GM23338 (cell line): ENCODE measurements around the gene MTREX. TPM values are rescaled to one million over a fixed set of nuclear protein-coding genes. Genes with fewer than 3 reads are reported as not detected.

Source experiments
- ATAC-seq: fragments of 200-7000 bp; cut with Tn5 transposase; 3 replicates; pipeline ENCODE4 v1.9.1; 2020
- DNase-seq: peaks from one replicate; pipeline ENCODE4 v3.0.0-alpha.2; 2015; ENCODE audit warnings: low spot score
- H2AFZ ChIP-seq: fragments of 200-600 bp; sonication (generic); 2 replicates; pipeline ENCODE4 v1.8.0; 2016; ENCODE audit warnings: antibody characterized with exemption, mild to moderate bottlenecking, moderate library complexity
- H3F3A ChIP-seq: fragments of 200-600 bp; sonication (generic); replicated peaks from 2 replicates; pipeline ENCODE4 v1.8.0; 2017; ENCODE audit warnings: antibody characterized with exemption, mixed run types, low read depth
- H3K27ac ChIP-seq: fragments of 200-600 bp; sonication (generic); 2 replicates; pipeline ENCODE4 v1.6.1; 2016; ENCODE audit warnings: low read depth
- H3K27me3 ChIP-seq: fragments of 200-600 bp; sonication (generic); 2 replicates; pipeline ENCODE4 v1.8.0; 2016; ENCODE audit warnings: mild to moderate bottlenecking, mixed run types, moderate library complexity; ENCODE audit not compliant: insufficient read depth
- H3K36me3 ChIP-seq: fragments of 200-600 bp; sonication (generic); 2 replicates; pipeline ENCODE4 v1.8.0; 2016; ENCODE audit warnings: mild to moderate bottlenecking; ENCODE audit not compliant: insufficient read depth
- H3K4me1 ChIP-seq: fragments of 200-600 bp; sonication (generic); 2 replicates; pipeline ENCODE4 v1.8.0; 2016; ENCODE audit warnings: mild to moderate bottlenecking, moderate library complexity; ENCODE audit not compliant: insufficient read depth
- H3K4me2 ChIP-seq: fragments of 200-600 bp; sonication (generic); 2 replicates; pipeline ENCODE4 v1.7.1; 2017; ENCODE audit warnings: mixed run types
- H3K4me3 ChIP-seq: fragments of 200-600 bp; sonication (generic); 2 replicates; pipeline ENCODE4 v1.6.1; 2016; ENCODE audit warnings: mixed run types
- H3K79me2 ChIP-seq: fragments of 200-600 bp; sonication (generic); replicated peaks from 2 replicates; pipeline ENCODE4 v1.8.0; 2017; ENCODE audit warnings: mild to moderate bottlenecking; ENCODE audit not compliant: insufficient read depth
- H3K9me2 ChIP-seq: fragments of 200-600 bp; sonication (generic); 2 replicates; pipeline ENCODE4 v1.8.0; 2017; ENCODE audit not compliant: insufficient read depth
- H4K20me1 ChIP-seq: fragments of 200-600 bp; sonication (generic); replicated peaks from 2 replicates; pipeline ENCODE4 v1.8.0; 2017; ENCODE audit warnings: mild to moderate bottlenecking; ENCODE audit not compliant: insufficient read depth
- H3K27ac Mint-ChIP-seq: 2 replicates; pipeline ENCODE4 v1.8.0; 2020; ENCODE audit warnings: inconsistent platforms, mild to moderate bottlenecking, moderate library complexity, mixed read lengths
- H3K27me3 Mint-ChIP-seq: 3 replicates; pipeline ENCODE4 v1.8.0; 2022; ENCODE audit warnings: low read depth, mild to moderate bottlenecking, moderate library complexity, mixed read lengths, inconsistent platforms; ENCODE audit not compliant: insufficient read depth, poor library complexity
- H3K36me3 Mint-ChIP-seq: 3 replicates; pipeline ENCODE4 v1.8.0; 2021; ENCODE audit warnings: low read depth, mild to moderate bottlenecking, inconsistent platforms, moderate library complexity, mixed read lengths
- H3K4me1 Mint-ChIP-seq: 3 replicates; pipeline ENCODE4 v1.8.0; 2020; ENCODE audit warnings: mild to moderate bottlenecking, inconsistent platforms, mixed read lengths
- H3K4me3 Mint-ChIP-seq: 3 replicates; pipeline ENCODE4 v1.8.0; 2021; ENCODE audit warnings: moderate library complexity, mild to moderate bottlenecking, inconsistent platforms, mixed read lengths
- H3K9me3 Mint-ChIP-seq: 3 replicates; pipeline ENCODE4 v1.8.0; 2020; ENCODE audit warnings: moderate library complexity, mild to moderate bottlenecking, inconsistent platforms, mixed read lengths
- CREB1 ChIP-seq: fragments of 250-450 bp; sonication (Bioruptor Pico); IDR thresholded peaks from 2 replicates; pipeline ENCODE4 v1.5.0; 2020; ENCODE audit warnings: low read depth, mild to moderate bottlenecking, moderate library complexity
- EZH2 ChIP-seq: fragments of 200-600 bp; sonication (generic); IDR thresholded peaks from one replicate; pipeline ENCODE4 v1.8.0; 2017; ENCODE audit warnings: antibody characterized with exemption, mild to moderate bottlenecking, low read depth; ENCODE audit not compliant: unreplicated experiment
- EZH2phosphoT487 ChIP-seq: fragments of 200-600 bp; sonication (generic); IDR thresholded peaks from one replicate; pipeline ENCODE4 v1.8.1; 2018; ENCODE audit warnings: antibody characterized with exemption; ENCODE audit not compliant: unreplicated experiment
- JUNB ChIP-seq: IDR thresholded peaks from one replicate; pipeline ENCODE4 v1.6.1; 2016; ENCODE audit warnings: antibody characterized with exemption; ENCODE audit not compliant: unreplicated experiment
- NANOG ChIP-seq: IDR thresholded peaks from 2 replicates; pipeline ENCODE4 v1.6.1; 2016; ENCODE audit warnings: antibody characterized with exemption, borderline replicate concordance
- POLR2AphosphoS5 ChIP-seq: IDR thresholded peaks from 2 replicates; pipeline ENCODE4 v1.6.1; 2016; ENCODE audit warnings: antibody characterized with exemption, low read depth
- STAT1 ChIP-seq: IDR thresholded peaks from one replicate; pipeline ENCODE4 v1.6.1; 2016; ENCODE audit warnings: antibody characterized with exemption; ENCODE audit not compliant: unreplicated experiment
- ZNF114 ChIP-seq: fragments of 250-450 bp; sonication (Bioruptor Pico); IDR thresholded peaks from 2 replicates; pipeline ENCODE4 v1.5.0; 2020; ENCODE audit warnings: mild to moderate bottlenecking, moderate library complexity
- ZNF331 ChIP-seq: fragments of 250-450 bp; sonication (Bioruptor Pico); IDR thresholded peaks from 2 replicates; pipeline ENCODE4 v1.5.0; 2020; ENCODE audit warnings: low read depth, mild to moderate bottlenecking, moderate library complexity
- polyA plus RNA-seq: library from polyadenylated mRNA; unstranded; fragments of >200 nt; fragmentation: Nextera tagmentation; extraction: Ambion mirVana; gene quantifications from 2 replicates; pipeline ENCODE4 v1.2.1, GENCODE V29; 2016
- total RNA-seq: library from RNA; depleted of rRNA; stranded (reverse); fragments of >200 nt; shearing (Covaris generic); gene quantifications from 2 replicates; pipeline ENCODE4 v1.2.3, GENCODE V29; 2014
- TF ChIP-seq, protein P1 (sequence below): IDR thresholded peaks from one replicate; pipeline ENCODE4 v1.6.1; 2018; ENCODE audit warnings: antibody characterized with exemption; ENCODE audit not compliant: unreplicated experiment
- TF ChIP-seq, protein P2 (sequence below), 2 experiments: fragments of 200-600 bp in 1 of 2; sonication (generic) in 1 of 2; conservative IDR thresholded peaks; 2 replicates each; pipeline versions ENCODE4 v1.5.1 to v1.6.1; 2016 to 2017; ENCODE audit warnings: antibody characterized with exemption in 2 of 2, low read depth in 2 of 2, mild to moderate bottlenecking in 2 of 2, moderate library complexity in 1 of 2
- TF ChIP-seq, protein P3 (sequence below): IDR thresholded peaks from 2 replicates; pipeline ENCODE4 v1.6.1; 2016; ENCODE audit warnings: antibody characterized with exemption
- TF ChIP-seq, protein P4 (sequence below): fragments of 250-450 bp; sonication (Bioruptor Pico); IDR thresholded peaks from 2 replicates; pipeline ENCODE4 v1.5.0; 2020; ENCODE audit warnings: mild to moderate bottlenecking, moderate library complexity

MTREX gene
- total and polyA plus RNA-seq, 2 experiments from 2014 or later, result 47.5 to 94.9 TPM

DNA sequence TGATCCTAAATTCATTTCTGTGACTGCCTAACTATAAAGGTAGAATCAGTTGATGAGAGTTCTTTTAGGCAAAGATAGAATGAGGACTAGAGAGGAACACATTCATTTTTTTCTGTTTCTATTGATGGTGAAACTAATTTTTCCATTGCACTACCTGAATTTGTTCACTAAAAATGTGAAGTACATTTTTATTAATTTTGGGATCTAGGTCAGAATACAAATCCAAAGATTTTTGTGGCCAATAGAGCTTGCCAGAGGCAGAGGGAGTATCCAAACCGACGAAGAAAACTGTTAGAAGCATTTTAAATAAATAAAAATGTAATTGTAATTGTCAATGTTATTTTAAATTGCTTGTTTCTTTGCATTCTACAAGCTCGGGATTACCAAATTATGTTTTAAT is 78.1 kb downstream of the MTREX start:
- Mint-ChIP-seq H3K4me1 (peaks cover 28% of the 10 kb centered on the region; the same call in 2 of the 3 replicates), H3K9me3 (peaks cover 4% of the 10 kb centered on the region; the same call in 2 of the 3 replicates), H3K27me3 (peaks cover 2% of the 10 kb centered on the region), H3K27ac (no peak overlapping the region), H3K4me3 (no peak overlapping the region), H3K36me3 (peaks cover 57% of the 10 kb centered on the region)
- H3K27me3 ChIP-seq, result no peaks in the 10 kb centered on the region
- H3K4me2 ChIP-seq, result no peak overlapping the region
- H4K20me1 ChIP-seq, result no peaks in the 10 kb centered on the region
- H2AFZ ChIP-seq, result no peak overlapping the region
- no peak overlapping the region for H3K4me3 ChIP-seq
- H3K27ac ChIP-seq, result no peak overlapping the region
- no peak for ATAC-seq
- H3K36me3 ChIP-seq, result peaks cover 3% of the 10 kb centered on the region; the same call in 1 of the 2 replicates
- H3K9me2 ChIP-seq, result no peaks in the 10 kb centered on the region
- no peaks in the 10 kb centered on the region for H3F3A ChIP-seq
- H3K4me1 ChIP-seq, result 0 out of 2 replicates have a peak, but pooled peaks cover 8% of the 10 kb centered on the region
- TF ChIP-seq ZNF331, result no peak
- TF ChIP-seq JUNB, result no peak
- TF ChIP-seq, protein P1, sequence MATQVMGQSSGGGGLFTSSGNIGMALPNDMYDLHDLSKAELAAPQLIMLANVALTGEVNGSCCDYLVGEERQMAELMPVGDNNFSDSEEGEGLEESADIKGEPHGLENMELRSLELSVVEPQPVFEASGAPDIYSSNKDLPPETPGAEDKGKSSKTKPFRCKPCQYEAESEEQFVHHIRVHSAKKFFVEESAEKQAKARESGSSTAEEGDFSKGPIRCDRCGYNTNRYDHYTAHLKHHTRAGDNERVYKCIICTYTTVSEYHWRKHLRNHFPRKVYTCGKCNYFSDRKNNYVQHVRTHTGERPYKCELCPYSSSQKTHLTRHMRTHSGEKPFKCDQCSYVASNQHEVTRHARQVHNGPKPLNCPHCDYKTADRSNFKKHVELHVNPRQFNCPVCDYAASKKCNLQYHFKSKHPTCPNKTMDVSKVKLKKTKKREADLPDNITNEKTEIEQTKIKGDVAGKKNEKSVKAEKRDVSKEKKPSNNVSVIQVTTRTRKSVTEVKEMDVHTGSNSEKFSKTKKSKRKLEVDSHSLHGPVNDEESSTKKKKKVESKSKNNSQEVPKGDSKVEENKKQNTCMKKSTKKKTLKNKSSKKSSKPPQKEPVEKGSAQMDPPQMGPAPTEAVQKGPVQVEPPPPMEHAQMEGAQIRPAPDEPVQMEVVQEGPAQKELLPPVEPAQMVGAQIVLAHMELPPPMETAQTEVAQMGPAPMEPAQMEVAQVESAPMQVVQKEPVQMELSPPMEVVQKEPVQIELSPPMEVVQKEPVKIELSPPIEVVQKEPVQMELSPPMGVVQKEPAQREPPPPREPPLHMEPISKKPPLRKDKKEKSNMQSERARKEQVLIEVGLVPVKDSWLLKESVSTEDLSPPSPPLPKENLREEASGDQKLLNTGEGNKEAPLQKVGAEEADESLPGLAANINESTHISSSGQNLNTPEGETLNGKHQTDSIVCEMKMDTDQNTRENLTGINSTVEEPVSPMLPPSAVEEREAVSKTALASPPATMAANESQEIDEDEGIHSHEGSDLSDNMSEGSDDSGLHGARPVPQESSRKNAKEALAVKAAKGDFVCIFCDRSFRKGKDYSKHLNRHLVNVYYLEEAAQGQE, result no peak
- TF ChIP-seq, protein P2, sequence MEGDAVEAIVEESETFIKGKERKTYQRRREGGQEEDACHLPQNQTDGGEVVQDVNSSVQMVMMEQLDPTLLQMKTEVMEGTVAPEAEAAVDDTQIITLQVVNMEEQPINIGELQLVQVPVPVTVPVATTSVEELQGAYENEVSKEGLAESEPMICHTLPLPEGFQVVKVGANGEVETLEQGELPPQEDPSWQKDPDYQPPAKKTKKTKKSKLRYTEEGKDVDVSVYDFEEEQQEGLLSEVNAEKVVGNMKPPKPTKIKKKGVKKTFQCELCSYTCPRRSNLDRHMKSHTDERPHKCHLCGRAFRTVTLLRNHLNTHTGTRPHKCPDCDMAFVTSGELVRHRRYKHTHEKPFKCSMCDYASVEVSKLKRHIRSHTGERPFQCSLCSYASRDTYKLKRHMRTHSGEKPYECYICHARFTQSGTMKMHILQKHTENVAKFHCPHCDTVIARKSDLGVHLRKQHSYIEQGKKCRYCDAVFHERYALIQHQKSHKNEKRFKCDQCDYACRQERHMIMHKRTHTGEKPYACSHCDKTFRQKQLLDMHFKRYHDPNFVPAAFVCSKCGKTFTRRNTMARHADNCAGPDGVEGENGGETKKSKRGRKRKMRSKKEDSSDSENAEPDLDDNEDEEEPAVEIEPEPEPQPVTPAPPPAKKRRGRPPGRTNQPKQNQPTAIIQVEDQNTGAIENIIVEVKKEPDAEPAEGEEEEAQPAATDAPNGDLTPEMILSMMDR (conservative IDR thresholded peaks at IDR 0.05; ENCODE audit: low read depth in 2 of 2), result no peak
- no peak for TF ChIP-seq NANOG
- TF ChIP-seq ZNF114, result no peak
- TF ChIP-seq POLR2AphosphoS5, result no peak
- TF ChIP-seq, protein P3, sequence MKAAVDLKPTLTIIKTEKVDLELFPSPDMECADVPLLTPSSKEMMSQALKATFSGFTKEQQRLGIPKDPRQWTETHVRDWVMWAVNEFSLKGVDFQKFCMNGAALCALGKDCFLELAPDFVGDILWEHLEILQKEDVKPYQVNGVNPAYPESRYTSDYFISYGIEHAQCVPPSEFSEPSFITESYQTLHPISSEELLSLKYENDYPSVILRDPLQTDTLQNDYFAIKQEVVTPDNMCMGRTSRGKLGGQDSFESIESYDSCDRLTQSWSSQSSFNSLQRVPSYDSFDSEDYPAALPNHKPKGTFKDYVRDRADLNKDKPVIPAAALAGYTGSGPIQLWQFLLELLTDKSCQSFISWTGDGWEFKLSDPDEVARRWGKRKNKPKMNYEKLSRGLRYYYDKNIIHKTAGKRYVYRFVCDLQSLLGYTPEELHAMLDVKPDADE, result no peak
- no peak for TF ChIP-seq EZH2
- TF ChIP-seq, protein P4, sequence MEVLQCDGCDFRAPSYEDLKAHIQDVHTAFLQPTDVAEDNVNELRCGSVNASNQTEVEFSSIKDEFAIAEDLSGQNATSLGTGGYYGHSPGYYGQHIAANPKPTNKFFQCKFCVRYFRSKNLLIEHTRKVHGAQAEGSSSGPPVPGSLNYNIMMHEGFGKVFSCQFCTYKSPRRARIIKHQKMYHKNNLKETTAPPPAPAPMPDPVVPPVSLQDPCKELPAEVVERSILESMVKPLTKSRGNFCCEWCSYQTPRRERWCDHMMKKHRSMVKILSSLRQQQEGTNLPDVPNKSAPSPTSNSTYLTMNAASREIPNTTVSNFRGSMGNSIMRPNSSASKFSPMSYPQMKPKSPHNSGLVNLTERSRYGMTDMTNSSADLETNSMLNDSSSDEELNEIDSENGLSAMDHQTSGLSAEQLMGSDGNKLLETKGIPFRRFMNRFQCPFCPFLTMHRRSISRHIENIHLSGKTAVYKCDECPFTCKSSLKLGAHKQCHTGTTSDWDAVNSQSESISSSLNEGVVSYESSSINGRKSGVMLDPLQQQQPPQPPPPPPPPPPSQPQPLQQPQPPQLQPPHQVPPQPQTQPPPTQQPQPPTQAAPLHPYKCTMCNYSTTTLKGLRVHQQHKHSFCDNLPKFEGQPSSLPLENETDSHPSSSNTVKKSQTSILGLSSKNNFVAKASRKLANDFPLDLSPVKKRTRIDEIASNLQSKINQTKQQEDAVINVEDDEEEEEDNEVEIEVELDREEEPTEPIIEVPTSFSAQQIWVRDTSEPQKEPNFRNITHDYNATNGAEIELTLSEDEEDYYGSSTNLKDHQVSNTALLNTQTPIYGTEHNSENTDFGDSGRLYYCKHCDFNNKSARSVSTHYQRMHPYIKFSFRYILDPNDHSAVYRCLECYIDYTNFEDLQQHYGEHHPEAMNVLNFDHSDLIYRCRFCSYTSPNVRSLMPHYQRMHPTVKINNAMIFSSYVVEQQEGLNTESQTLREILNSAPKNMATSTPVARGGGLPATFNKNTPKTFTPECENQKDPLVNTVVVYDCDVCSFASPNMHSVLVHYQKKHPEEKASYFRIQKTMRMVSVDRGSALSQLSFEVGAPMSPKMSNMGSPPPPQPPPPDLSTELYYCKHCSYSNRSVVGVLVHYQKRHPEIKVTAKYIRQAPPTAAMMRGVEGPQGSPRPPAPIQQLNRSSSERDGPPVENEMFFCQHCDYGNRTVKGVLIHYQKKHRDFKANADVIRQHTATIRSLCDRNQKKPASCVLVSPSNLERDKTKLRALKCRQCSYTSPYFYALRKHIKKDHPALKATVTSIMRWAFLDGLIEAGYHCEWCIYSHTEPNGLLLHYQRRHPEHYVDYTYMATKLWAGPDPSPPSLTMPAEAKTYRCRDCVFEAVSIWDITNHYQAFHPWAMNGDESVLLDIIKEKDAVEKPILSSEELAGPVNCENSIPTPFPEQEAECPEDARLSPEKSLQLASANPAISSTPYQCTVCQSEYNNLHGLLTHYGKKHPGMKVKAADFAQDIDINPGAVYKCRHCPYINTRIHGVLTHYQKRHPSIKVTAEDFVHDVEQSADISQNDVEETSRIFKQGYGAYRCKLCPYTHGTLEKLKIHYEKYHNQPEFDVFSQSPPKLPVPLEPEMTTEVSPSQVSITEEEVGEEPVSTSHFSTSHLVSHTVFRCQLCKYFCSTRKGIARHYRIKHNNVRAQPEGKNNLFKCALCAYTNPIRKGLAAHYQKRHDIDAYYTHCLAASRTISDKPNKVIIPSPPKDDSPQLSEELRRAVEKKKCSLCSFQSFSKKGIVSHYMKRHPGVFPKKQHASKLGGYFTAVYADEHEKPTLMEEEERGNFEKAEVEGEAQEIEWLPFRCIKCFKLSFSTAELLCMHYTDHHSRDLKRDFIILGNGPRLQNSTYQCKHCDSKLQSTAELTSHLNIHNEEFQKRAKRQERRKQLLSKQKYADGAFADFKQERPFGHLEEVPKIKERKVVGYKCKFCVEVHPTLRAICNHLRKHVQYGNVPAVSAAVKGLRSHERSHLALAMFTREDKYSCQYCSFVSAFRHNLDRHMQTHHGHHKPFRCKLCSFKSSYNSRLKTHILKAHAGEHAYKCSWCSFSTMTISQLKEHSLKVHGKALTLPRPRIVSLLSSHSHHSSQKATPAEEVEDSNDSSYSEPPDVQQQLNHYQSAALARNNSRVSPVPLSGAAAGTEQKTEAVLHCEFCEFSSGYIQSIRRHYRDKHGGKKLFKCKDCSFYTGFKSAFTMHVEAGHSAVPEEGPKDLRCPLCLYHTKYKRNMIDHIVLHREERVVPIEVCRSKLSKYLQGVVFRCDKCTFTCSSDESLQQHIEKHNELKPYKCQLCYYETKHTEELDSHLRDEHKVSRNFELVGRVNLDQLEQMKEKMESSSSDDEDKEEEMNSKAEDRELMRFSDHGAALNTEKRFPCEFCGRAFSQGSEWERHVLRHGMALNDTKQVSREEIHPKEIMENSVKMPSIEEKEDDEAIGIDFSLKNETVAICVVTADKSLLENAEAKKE, result no peak
- TF ChIP-seq CREB1, result no peak
- TF ChIP-seq EZH2phosphoT487, result no peak
- no peak for TF ChIP-seq STAT1
- peaks cover 21% of the 10 kb centered on the region for H3K79me2 ChIP-seq
- DNase-seq, result no peak
